LNCaP clone FGC (cell line): Measurements from ENCODE around the gene TCERG1.
"Not testable (repeated sequence)": the region's sequence is repeated elsewhere in the genome, so short reads cannot be mapped to it uniquely, and the experiment has no call there.

ENCODE experiments used
- DNase-seq: peaks from one replicate; pipeline ENCODE4 v3.0.0-alpha.2; 2011; ENCODE audit warnings: low read depth
- H3K4me3 ChIP-seq: 2 replicates; pipeline ENCODE4 v1.5.1; 2011; ENCODE audit warnings: mild to moderate bottlenecking, low read depth, low read length, control low read depth
- TF ChIP-seq, protein P1 (sequence below): IDR thresholded peaks from 2 replicates; pipeline ENCODE4 v1.5.1; 2012; ENCODE audit warnings: mild to moderate bottlenecking; ENCODE audit not compliant: control insufficient read depth, insufficient read depth; ENCODE audit errors: extremely low read depth

Gene TCERG1

DNA sequence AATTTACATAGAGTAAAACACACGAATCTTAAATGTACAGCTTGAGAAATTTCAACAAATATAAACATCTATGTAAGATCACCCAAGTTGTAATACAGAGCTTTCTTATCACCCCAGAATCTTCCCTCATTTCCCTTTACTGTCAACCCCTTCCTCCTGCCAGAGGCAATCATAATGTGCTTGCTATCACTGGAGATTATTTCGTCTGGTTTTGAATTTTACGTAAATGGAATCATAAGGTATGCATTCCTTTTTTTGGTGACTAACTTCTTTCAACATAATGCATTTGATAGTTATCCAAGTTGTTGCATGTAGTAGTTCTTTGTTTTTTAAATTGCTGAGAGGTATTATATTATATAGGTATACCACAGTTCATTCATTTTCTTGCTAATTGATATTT is 106.3 kb downstream of the TCERG1 start:
- H3K4me3 ChIP-seq = no peak overlapping the region
- TF ChIP-seq, protein P1, sequence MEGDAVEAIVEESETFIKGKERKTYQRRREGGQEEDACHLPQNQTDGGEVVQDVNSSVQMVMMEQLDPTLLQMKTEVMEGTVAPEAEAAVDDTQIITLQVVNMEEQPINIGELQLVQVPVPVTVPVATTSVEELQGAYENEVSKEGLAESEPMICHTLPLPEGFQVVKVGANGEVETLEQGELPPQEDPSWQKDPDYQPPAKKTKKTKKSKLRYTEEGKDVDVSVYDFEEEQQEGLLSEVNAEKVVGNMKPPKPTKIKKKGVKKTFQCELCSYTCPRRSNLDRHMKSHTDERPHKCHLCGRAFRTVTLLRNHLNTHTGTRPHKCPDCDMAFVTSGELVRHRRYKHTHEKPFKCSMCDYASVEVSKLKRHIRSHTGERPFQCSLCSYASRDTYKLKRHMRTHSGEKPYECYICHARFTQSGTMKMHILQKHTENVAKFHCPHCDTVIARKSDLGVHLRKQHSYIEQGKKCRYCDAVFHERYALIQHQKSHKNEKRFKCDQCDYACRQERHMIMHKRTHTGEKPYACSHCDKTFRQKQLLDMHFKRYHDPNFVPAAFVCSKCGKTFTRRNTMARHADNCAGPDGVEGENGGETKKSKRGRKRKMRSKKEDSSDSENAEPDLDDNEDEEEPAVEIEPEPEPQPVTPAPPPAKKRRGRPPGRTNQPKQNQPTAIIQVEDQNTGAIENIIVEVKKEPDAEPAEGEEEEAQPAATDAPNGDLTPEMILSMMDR = no peak
- no peak for DNase-seq

DNA sequence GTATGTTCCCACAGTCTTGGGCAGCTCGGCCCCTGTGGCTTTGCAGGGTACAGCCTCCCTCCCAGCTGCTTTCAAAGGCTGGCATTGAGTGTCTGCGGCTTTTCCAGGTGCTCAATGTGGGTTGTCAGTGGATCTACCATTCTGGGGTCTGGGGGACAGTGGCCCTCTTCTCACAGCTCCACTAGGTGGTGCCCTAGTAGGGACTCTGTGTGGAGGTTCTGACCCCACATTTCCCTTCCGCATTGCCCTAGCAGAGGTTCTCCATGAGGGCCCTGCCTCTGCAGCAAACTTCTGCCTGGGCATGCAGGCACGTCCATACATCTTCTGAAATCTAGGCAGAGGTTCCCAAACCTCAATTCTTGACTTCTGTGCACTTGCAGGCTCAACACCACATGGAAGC is 109.8 kb downstream of the TCERG1 start:
- not testable (repeated sequence) for H3K4me3 ChIP-seq, DNase-seq

DNA sequence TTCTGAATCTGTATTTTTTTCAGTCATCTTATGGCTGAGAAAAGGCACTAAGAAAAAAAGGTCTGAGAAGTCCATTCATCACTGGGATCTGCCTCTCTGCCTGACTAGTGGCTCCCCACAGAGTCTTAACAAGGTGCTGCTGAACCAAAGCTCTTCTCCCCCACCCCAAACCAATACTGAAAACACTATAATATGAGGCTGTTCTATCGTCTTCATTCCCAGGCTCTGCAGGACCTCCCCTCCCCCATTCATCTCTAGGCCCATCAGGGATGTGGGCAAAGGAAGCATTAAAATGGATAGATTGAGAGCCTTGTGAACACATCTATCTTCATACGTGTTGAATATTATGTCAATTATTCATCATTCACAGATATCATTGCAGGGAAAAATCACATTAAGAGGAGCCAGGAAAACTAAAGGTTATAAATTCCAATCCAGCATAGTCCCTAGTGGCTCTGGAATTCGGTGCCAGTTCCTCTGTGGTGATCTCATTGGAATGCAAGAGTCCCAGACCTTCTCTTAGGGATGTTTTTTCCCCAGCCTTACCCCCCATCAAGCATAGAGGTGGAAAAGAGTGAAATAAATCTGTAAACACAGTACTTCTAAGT is 113.2 kb downstream of the TCERG1 start:
- DNase-seq = no peak
- no peak overlapping the region for H3K4me3 ChIP-seq
- TF ChIP-seq, protein P1 = no peak
